Measurements from ENCODE around the gene OR2W3. TPM values are rescaled to one million over a fixed set of nuclear protein-coding genes. Genes with fewer than 3 reads are reported as not detected.

OR2W3 gene
- total and polyA plus RNA-seq, 5 donors from 2014 or later, result not detected

DNA sequence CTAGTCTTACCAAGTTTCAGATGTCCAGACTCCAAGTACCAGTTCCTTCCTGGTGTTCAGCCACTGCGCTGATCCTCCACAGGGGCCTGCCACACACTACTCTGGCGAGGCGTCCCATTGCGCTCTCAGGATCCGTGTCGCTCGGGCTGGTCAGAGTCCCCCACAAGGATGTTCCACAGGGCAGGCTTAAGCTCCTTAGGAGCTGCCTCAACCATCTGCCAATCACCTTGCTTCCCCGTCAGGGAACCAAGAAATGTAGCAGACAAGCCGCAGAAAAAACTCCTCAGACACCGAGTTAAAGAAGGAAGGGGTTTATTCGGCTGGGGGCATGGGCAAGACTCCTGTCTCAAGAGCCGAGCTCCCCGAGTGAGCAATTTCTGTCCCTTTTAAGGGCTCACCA, 9.8 kb downstream of the OR2W3 start:
- Mint-ChIP-seq H3K36me3 (no peaks in the 10 kb centered on the region), H3K4me3 (no peak overlapping the region), H3K9me3 (peaks cover 1 to 15% (median 5%) of the 10 kb centered on the region in 7 donors), H3K27me3 (no peaks in the 10 kb centered on the region), H3K27ac (peak overlapping the region in 1 of 3 donors; percentile 25), H3K4me1 (peaks cover 4 to 26% (median 7%) of the 10 kb centered on the region in 4 donors)
- ATAC-seq (ENCODE audit: low read depth in 2 of 2), result no peak
- H3K27me3 ChIP-seq (ENCODE audit: control insufficient read depth, insufficient read depth, low read length), result no peaks in the 10 kb centered on the region
- H3K9me3 ChIP-seq (ENCODE audit: control insufficient read depth in 2 of 2, low read length in 2 of 2), result peaks cover 0 to 3% of the 10 kb centered on the region in 2 experiments
- no peak for DNase-seq
- H3K4me1 ChIP-seq (ENCODE audit: control insufficient read depth, insufficient read depth, low read length, poor library complexity, severe bottlenecking), result no peaks in the 10 kb centered on the region
- H3K27ac ChIP-seq (ENCODE audit: insufficient read depth, low read length, poor library complexity, severe bottlenecking), result no peak overlapping the region
- no peak overlapping the region for H3K4me3 ChIP-seq (ENCODE audit: low read depth, low read length)
- no peaks in the 10 kb centered on the region for H3K36me3 ChIP-seq (ENCODE audit: control insufficient read depth, insufficient read depth, low read length)

DNA sequence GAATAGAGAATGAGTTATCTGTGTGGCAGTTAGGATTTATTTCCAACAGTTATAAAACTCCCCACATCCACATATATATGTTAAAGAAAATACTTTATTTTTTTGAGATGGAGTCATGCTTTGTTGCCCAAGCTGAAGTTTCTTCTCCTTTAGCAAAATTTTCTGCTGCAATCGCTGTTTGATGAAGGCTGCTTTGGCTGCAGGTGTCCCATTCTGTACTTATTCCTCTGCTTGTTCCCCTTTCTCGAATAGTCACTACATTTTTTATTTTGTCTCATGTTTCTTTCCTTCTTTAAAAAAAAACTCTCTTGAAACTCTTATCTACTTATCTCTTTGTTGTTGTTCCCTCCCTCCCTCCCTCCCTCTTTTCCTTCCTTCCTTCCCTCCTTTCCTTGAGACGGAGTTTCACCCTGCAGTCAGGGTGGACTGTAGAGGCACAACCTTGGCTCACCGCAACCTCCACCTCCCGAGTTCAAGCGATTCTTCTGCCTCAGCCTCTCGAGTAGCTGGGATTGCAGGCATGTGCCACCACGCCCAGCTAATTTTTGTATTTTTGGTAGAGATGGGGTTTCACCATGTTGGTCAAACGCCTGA, 10.6 kb downstream of the OR2W3 start:
- H3K4me3 ChIP-seq (ENCODE audit: low read depth, low read length), result peak overlapping the region; percentile 84

DNA sequence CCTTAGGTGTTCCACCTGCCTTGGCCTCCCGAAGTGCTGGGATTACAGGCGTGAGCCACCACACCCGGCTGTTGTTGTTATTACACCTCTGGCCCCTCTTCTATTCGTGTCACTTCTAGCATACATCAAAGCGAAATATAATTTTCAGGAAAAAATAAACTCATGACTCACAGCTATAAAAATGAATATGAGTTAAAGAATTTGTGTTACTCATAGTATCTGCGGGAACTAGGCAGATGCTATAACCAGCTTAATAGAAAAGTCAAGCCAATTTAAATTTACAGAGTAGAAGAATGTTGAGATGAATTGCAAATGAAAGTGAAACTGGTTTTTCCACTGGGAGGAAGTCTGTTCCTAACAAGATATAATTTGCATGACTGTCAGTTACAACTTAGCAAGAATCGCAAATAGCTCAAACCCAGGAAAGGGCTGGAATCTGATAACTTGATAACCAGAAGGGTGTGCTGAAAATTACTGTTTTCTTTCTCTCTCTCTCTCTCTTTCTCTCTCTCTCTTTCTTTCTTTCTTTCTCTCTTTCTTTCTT, 11.2 kb downstream of the OR2W3 start:
- Mint-ChIP-seq H3K36me3 (no peaks in the 10 kb centered on the region), H3K4me1 (peaks cover 4 to 26% (median 7%) of the 10 kb centered on the region in 4 donors), H3K9me3 (peaks cover 2 to 15% (median 5%) of the 10 kb centered on the region in 7 donors), H3K4me3 (peak overlapping the region; percentile 45 to 89 (median 76)), H3K27ac (peak overlapping the region; percentile 78 to 92 (median 86)), H3K27me3 (no peaks in the 10 kb centered on the region)
- Histone ChIP-seq H3K9me3 (ENCODE audit: control insufficient read depth in 2 of 2, low read length in 2 of 2) (peaks cover 0 to 3% of the 10 kb centered on the region in 2 experiments), H3K27me3 (ENCODE audit: control insufficient read depth, insufficient read depth, low read length) (no peaks in the 10 kb centered on the region), H3K4me1 (ENCODE audit: control insufficient read depth, insufficient read depth, low read length, poor library complexity, severe bottlenecking) (no peaks in the 10 kb centered on the region), H3K27ac (ENCODE audit: insufficient read depth, low read length, poor library complexity, severe bottlenecking) (no peak overlapping the region), H3K36me3 (ENCODE audit: control insufficient read depth, insufficient read depth, low read length) (no peaks in the 10 kb centered on the region), H3K4me3 (ENCODE audit: low read depth, low read length) (peak overlapping the region; percentile 84)
- ATAC-seq (ENCODE audit: low read depth in 2 of 2) (peak in 1 of 2 donors; percentile 43), DNase-seq (peak in 1 of 3 donors; percentile 35)

More for the DNA sequence above, 10.6 kb downstream of the OR2W3 start:
- no peak for ATAC-seq (ENCODE audit: low read depth in 2 of 2)
- no peak for DNase-seq
- Histone ChIP-seq H3K27ac (ENCODE audit: insufficient read depth, low read length, poor library complexity, severe bottlenecking) (no peak overlapping the region), H3K27me3 (ENCODE audit: control insufficient read depth, insufficient read depth, low read length) (no peaks in the 10 kb centered on the region), H3K4me1 (ENCODE audit: control insufficient read depth, insufficient read depth, low read length, poor library complexity, severe bottlenecking) (no peaks in the 10 kb centered on the region), H3K36me3 (ENCODE audit: control insufficient read depth, insufficient read depth, low read length) (no peaks in the 10 kb centered on the region), H3K9me3 (ENCODE audit: control insufficient read depth in 2 of 2, low read length in 2 of 2) (peaks cover 0 to 3% of the 10 kb centered on the region in 2 experiments)
- H3K27ac Mint-ChIP-seq, result peak overlapping the region; percentile 78 to 92 (median 86)
- no peaks in the 10 kb centered on the region for H3K36me3 Mint-ChIP-seq
- peak overlapping the region; percentile 45 to 89 (median 76) for H3K4me3 Mint-ChIP-seq
- no peaks in the 10 kb centered on the region for H3K27me3 Mint-ChIP-seq
- peaks cover 4 to 26% (median 7%) of the 10 kb centered on the region in 4 donors for H3K4me1 Mint-ChIP-seq
- H3K9me3 Mint-ChIP-seq, result peaks cover 2 to 15% (median 5%) of the 10 kb centered on the region in 7 donors

DNA sequence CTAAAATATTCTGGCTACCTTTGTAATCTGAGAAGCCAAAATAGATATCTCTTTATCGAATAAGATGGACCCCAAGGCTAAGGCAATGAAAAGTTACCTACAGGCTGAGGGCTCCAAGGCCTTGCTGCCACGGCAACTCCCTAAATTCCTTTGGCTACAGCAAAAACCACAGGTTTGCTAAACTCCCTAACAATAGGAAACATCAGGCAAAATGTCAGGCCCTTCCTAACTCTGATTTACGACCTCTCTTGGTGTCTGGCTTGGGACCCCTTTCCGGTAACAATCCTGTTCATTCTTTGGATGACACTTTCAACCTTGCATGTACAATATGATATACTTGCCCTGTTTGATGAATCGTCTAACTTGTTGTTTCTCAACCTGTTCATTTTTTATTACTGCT, 13.4 kb downstream of the OR2W3 start:
- no peak overlapping the region for H3K27ac Mint-ChIP-seq
- no peak overlapping the region for H3K4me3 Mint-ChIP-seq
- no peak overlapping the region for H3K27ac ChIP-seq (ENCODE audit: insufficient read depth, low read length, poor library complexity, severe bottlenecking)
- no peaks in the 10 kb centered on the region for H3K36me3 Mint-ChIP-seq
- DNase-seq (no peak), ATAC-seq (ENCODE audit: low read depth in 2 of 2) (no peak)
- H3K27me3 Mint-ChIP-seq, result no peaks in the 10 kb centered on the region
- H3K9me3 ChIP-seq (ENCODE audit: control insufficient read depth in 2 of 2, low read length in 2 of 2), result peaks cover 0 to 3% of the 10 kb centered on the region in 2 experiments
- peaks cover 0 to 11% (median 2%) of the 10 kb centered on the region in 7 donors for H3K9me3 Mint-ChIP-seq
- H3K27me3 ChIP-seq (ENCODE audit: control insufficient read depth, insufficient read depth, low read length), result no peaks in the 10 kb centered on the region
- H3K4me1 ChIP-seq (ENCODE audit: control insufficient read depth, insufficient read depth, low read length, poor library complexity, severe bottlenecking), result no peaks in the 10 kb centered on the region
- no peaks in the 10 kb centered on the region for H3K36me3 ChIP-seq (ENCODE audit: control insufficient read depth, insufficient read depth, low read length)
- H3K4me1 Mint-ChIP-seq, result peaks cover 4 to 26% (median 7%) of the 10 kb centered on the region in 4 donors
- no peak overlapping the region for H3K4me3 ChIP-seq (ENCODE audit: low read depth, low read length)

DNA sequence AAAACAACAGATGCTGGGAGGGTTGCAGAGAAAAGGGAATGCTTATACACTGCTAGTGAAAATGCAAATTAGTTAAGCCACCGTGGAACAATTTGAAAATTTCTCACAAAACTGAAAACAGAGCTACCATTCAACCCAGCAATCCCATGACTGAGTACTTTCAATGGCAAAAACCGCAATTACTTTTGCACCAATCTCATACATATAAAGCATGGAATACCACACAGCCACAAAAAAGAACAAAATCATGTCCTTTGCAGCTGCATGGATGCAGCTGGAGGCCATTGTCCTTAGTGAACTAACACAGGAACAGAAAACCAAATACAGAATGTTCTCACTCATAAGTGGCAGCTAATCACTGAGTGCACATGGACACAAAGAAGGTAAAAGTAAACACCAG, 18.4 kb downstream of the OR2W3 start:
- H3K4me3 ChIP-seq (ENCODE audit: low read depth, low read length), result no peak overlapping the region
- H3K4me1 Mint-ChIP-seq, result no peaks in the 10 kb centered on the region
- no peak for ATAC-seq (ENCODE audit: low read depth in 2 of 2)
- H3K4me3 Mint-ChIP-seq, result no peak overlapping the region
- no peaks in the 10 kb centered on the region for H3K36me3 Mint-ChIP-seq
- no peaks in the 10 kb centered on the region for H3K36me3 ChIP-seq (ENCODE audit: control insufficient read depth, insufficient read depth, low read length)
- no peaks in the 10 kb centered on the region for H3K4me1 ChIP-seq (ENCODE audit: control insufficient read depth, insufficient read depth, low read length, poor library complexity, severe bottlenecking)
- peaks cover 0 to 2% (median 0%) of the 10 kb centered on the region in 7 donors for H3K9me3 Mint-ChIP-seq
- no peak for DNase-seq
- H3K27me3 ChIP-seq (ENCODE audit: control insufficient read depth, insufficient read depth, low read length), result no peaks in the 10 kb centered on the region
- H3K9me3 ChIP-seq (ENCODE audit: control insufficient read depth in 2 of 2, low read length in 2 of 2), result no peaks in the 10 kb centered on the region
- H3K27ac ChIP-seq (ENCODE audit: insufficient read depth, low read length, poor library complexity, severe bottlenecking), result no peak overlapping the region
- peaks cover 4% of the 10 kb centered on the region for H3K27me3 Mint-ChIP-seq
- H3K27ac Mint-ChIP-seq, result no peak overlapping the region

DNA sequence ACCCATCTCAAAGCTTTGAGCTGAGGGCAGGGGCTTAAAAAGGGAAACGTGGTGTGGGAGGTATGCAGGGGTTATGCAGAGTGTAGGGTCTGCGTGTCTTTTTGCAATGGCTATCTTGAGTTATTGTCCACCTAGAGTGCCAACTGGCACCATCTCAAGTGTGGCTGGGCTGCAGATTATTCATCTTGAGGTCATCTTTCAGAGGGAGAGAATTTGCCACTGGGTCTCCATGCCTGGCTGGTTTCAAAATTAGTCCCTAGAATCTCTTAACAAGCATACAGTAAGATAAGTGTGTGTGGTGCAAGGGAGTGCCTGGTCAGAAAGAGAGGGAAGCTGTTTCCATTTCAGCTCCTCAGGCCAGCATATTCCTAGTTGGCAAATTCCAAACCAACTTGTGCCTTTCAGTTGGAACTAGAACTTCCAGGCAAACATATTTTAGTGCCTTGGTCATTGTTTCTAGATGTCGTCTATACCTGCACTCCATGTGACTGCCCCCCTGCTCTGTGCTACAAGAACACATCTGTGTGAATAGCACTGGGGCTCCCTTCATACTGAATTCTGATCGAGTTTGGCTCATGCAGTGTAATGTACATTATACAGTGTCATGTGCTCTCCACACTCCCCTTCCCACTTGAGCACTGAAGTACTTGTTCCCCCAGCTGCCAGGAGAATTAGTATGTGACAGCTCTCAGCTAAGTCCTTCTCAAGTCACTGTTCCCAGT, 19.7 kb downstream of the OR2W3 start:
- DNase-seq (no peak), ATAC-seq (ENCODE audit: low read depth in 2 of 2) (no peak)
- no peaks in the 10 kb centered on the region for H3K4me1 ChIP-seq (ENCODE audit: control insufficient read depth, insufficient read depth, low read length, poor library complexity, severe bottlenecking)
- H3K4me3 Mint-ChIP-seq, result no peak overlapping the region
- no peaks in the 10 kb centered on the region for H3K27me3 ChIP-seq (ENCODE audit: control insufficient read depth, insufficient read depth, low read length)
- no peak overlapping the region for H3K27ac Mint-ChIP-seq
- H3K36me3 Mint-ChIP-seq, result no peaks in the 10 kb centered on the region
- no peak overlapping the region for H3K27ac ChIP-seq (ENCODE audit: insufficient read depth, low read length, poor library complexity, severe bottlenecking)
- peaks cover 0 to 2% (median 0%) of the 10 kb centered on the region in 7 donors for H3K9me3 Mint-ChIP-seq
- no peaks in the 10 kb centered on the region for H3K36me3 ChIP-seq (ENCODE audit: control insufficient read depth, insufficient read depth, low read length)
- no peak overlapping the region for H3K4me3 ChIP-seq (ENCODE audit: low read depth, low read length)
- H3K4me1 Mint-ChIP-seq, result no peaks in the 10 kb centered on the region
- no peaks in the 10 kb centered on the region for H3K9me3 ChIP-seq (ENCODE audit: control insufficient read depth in 2 of 2, low read length in 2 of 2)
- peaks cover 4% of the 10 kb centered on the region for H3K27me3 Mint-ChIP-seq

DNA sequence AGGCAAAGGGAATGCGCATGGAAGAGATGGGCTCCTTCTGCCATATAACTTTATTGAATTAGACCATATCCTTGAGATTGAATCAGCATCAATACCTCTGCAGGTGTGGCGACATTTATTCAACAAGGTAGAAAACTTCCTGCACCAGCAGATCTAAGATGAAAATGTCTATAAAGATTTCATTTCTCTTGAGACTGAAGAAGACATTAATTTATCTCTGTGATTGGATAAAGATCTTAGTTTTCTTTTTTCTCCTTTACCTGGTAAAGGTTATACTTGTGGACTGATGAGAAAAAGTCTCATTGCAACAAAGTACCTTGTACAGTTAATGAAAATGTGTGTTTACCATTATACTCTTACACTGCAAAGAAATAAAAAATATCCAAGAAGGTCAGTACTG, 24.6 kb downstream of the OR2W3 start, which contains the start of gene OR2T8:
Gene OR2T8 (plus strand): TSS at position 301 of the 400 bp plus-strand sequence. CDS start 766 bp downstream, outside the sequence.
- H3K4me3 Mint-ChIP-seq, result no peak within 1 kb of the TSS
- no peak for ATAC-seq (ENCODE audit: low read depth in 2 of 2)
- H3K27ac ChIP-seq (ENCODE audit: insufficient read depth, low read length, poor library complexity, severe bottlenecking), result no peak within 1 kb of the TSS

More for the DNA sequence above, 24.6 kb downstream of the OR2W3 start, which contains the start of gene OR2T8:
- no peak within 1 kb of the TSS for H3K4me3 ChIP-seq (ENCODE audit: low read depth, low read length)
- Mint-ChIP-seq H3K27me3 (no peaks in the 10 kb centered on the region), H3K27ac (no peak within 1 kb of the TSS), H3K9me3 (peaks cover 0 to 1% (median 0%) of the 10 kb centered on the region in 7 donors), H3K36me3 (no peaks in the 10 kb centered on the region), H3K4me1 (no peaks in the 10 kb centered on the region)
- H3K27me3 ChIP-seq (ENCODE audit: control insufficient read depth, insufficient read depth, low read length), result no peaks in the 10 kb centered on the region
- no peaks in the 10 kb centered on the region for H3K36me3 ChIP-seq (ENCODE audit: control insufficient read depth, insufficient read depth, low read length)
- no peaks in the 10 kb centered on the region for H3K4me1 ChIP-seq (ENCODE audit: control insufficient read depth, insufficient read depth, low read length, poor library complexity, severe bottlenecking)
- no peak for DNase-seq
- no peaks in the 10 kb centered on the region for H3K9me3 ChIP-seq (ENCODE audit: control insufficient read depth in 2 of 2, low read length in 2 of 2)

Data from CD4-positive, CD25-positive, alpha-beta regulatory T cell (primary cell).